Gastroesophageal sphincter (tissue), 3 donors: Measurements from ENCODE around the gene STARD3NL.

Experiments
- CTCF ChIP-seq, 4 experiments: fragments of 200-600 bp in 2 of 4; fragments of 450-650 bp in 2 of 4; sonication (generic) in 1 of 4; IDR thresholded peaks; one replicate each; pipeline ENCODE4 v1.5.1; 2017 to 2019; ENCODE audit warnings: antibody characterized with exemption in 4 of 4, mild to moderate bottlenecking in 2 of 4, moderate library complexity in 2 of 4
- POLR2A ChIP-seq, 2 donors: fragments of 450-650 bp; IDR thresholded peaks; one replicate each; pipeline ENCODE4 v1.6.1; 2017; ENCODE audit warnings: antibody characterized with exemption in 2 of 2, mild to moderate bottlenecking in 2 of 2, moderate library complexity in 1 of 2

GRCh38 chr7:38244516-38244915, 66.5 kb downstream of the STARD3NL start:
- TF ChIP-seq CTCF (IDR thresholded peaks at IDR 0.05) (no peak), POLR2A (IDR thresholded peaks at IDR 0.05) (no peak)
